Stimulated activated CD4-positive, alpha-beta T cell treated with anti-CD3 and anti-CD28 coated beads, Interleukin-2, amount 100 ng/mL, for 24 hours (primary cell): ENCODE results near the gene LRRC40.

Experiments used
- DNase-seq, 2 donors: peaks; one replicate each; pipeline ENCODE4 v3.0.0-alpha.2; 2020

The LRRC40 gene

DNA sequence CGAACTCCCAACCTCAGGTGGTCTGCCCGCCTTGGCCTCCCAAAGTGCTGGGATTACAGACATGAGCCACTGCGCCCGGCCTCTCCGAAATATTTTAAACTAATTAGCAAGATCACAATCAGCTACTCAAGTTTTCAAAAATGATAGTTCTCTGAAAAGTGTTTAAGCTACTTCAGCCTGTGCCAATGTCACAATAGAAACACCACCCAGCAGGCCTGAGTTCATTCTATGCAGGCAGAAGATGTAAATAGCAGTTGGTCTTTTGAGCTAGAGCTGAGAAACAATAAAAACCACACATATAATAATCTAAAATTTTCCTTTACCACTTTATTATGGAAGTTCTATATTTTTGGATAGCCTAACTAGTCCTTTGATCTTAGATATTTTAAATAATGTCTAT lies 96.1 kb downstream of the LRRC40 start:
- DNase-seq = no peak

DNA sequence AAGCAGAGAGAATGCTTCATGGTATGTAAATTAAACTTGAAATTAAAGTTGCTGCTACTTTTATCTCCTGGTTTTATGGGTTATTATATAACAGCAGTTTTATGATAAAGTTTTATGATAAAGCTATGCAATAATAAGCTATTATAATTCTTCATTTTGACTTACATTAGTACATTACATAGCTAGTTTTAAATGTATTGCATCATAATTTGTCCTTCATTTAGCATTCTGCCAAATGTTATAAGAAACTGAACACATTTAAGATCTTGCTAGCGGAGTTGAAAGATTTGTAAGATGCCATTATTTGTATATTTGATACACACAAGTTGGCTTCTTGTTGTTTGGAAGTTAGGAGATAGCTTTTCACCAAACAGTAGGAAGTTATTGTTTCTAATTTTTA lies 101.6 kb downstream of the LRRC40 start:
- DNase-seq = no peak

DNA sequence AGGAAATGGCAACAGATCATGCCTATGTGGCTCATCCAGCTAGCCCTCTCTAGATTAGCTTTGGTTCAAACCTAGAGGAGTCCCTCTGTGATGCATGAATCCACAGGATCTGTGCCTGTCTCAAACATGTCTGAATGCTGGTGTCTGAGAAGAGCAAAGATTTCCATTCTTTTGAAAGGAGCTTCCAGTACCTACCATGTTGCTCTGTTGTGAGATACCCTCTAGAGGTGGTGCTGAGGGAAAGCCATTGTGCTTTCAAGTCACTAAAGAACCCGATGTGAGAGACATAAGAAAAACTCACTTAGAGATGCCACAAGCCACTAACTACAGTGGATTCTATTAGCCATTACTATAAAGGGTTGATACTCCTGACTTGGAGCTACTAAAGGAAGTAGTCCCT lies 103.6 kb downstream of the LRRC40 start:
- DNase-seq = no peak

DNA sequence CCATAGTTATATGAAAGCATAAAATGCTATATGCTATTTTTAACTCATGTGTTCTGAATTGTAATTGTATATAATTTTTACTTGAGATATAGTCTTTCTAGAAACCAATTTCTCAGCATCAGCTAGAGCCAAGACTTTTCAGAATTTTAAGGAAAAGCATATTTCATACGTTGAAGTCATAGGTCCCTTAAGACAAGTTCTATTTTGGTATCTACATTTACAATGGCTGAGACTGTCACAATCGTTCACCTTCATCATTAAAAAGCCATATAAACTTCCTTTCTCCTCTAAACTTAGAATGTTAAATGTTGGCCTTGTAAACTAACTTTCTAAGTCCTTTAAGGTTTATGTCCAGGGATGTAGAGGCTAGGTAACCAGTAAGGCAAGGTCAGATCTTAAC lies 104.1 kb downstream of the LRRC40 start:
- no peak for DNase-seq
